Mesenteric fat pad (tissue), 1 donor: Measurements from ENCODE around the gene SYNPO2L. TPM values are rescaled to one million over a fixed set of nuclear protein-coding genes. Genes with fewer than 3 reads are reported as not detected.
A peak's percentile ranks its signal among the peaks of the same experiment; 100 is the strongest.

Experiments used
- DNase-seq: peaks from one replicate; pipeline ENCODE4 v3.0.0-alpha.2; 2020; ENCODE audit warnings: low spot score
- total RNA-seq: library from RNA; stranded (reverse); fragmentation: NEBNext Ultra II Directional; extraction: Animal tissue kit (Norgen Biotek cat#: 25700); gene quantifications from one replicate; pipeline ENCODE4 v1.2.1, GENCODE V29; 2021
- donor health status: DM: yes; HTN: yes; CAD: no.

Gene SYNPO2L
- total RNA-seq, 1 donor from 2014 or later, result 0.10 TPM

DNA sequence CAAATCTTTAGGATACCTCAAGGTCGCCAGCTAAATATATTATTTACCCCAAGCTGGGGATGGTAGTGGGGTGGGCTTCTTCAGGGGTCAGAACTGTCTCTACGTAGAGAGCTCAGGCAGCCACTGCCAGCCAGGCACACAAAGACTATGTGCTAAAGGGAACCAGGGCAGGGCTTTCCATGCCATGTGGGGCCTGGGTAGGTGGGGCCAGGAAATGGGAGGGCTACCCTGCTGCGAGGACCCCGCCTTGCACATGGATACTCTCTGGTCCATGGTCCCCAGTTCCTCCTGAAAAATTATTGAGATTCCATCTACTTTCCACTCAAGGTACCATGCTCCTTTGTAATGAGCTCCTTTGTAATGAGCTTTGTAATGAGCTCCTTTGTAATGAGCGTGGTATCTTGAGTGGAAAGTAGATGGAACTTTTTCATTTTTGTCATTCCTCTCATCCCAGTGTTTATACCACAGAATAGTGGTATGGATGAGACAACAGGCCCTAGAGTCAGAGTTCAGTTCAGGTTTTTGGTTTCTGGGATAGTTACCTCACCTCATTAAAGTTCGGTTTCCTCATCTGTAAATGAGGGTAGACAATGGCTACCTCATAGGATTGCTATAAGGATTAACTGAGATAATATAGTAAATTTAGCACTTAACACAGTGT, 5.8 kb downstream of the SYNPO2L start:
- no peak for DNase-seq

DNA sequence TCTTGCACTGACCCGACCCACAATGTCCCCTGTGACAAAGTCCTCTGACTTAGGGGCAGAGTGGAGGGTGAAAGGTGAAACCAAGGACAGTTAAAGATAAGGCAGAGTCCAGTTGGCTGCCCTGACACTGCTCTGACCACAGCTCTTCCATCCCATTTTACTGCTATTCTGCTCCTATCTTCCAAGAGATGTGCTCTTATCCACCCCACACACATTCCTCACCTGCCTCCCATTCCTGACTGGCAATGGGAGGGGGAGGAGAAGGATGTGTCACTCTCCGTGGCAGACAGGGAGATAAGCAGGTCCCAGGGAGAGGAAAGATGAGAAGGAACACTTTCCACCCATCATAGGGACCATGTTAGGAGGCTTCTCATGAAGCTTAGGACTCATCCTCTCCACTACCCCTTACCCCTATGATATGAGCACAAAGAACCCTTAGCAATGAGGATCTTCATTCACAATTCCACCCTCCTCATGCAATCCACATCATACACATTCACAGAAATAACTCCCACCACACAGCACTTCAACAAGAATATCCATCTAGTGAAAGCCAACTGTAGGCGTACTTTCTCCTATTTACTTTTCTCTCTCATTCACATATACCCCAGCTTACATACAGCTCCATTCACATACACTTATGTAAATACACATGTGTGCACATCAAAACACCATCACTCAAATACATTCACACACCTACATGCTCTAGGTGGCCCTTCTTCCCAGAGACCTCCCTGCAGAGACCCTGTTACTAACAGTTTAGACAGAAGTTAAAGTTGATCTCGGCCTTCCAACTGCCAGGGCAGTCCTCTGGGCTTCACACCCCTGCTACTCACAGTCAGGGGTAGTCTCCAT, 6.6 kb downstream of the SYNPO2L start:
- no peak for DNase-seq

DNA sequence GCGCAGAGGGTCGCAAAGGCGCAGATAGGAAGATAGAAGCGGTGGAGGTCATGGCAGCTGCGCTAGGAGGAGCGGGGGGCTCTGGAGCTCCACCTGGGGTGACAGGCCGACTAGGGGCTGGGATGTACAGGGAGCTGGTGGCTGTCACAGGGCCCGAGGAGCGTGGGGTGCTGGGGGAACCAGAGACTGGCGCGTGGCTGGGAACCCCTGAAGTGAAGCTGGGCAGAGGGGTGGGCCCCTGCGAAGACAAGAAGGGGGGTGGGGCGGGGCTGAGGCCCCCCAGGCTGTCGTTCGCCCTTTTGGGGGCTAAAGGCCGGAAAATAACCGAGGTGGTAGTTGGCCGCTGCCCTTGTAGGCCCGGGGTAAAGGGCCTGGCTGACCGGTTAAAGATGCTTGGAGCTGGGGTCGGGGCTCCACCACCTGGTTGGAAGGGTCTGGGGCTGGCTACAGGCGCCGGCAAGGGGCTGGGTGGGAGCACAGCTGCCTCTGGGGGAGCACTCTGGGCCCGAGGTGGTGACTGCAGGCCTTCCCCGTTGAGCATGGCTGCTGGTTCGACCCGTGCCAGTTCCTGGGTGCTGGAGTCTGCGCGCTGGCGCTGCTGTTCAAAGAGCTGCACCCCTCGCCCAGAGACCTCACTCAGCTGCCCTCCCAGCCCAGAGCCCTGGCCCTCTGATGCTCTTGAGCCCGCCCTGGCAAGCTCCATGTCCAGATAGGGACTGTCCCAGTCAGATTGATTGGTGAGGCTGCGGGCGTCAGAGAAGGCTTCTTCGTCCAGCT, 7.8 kb downstream of the SYNPO2L start:
- DNase-seq, result no peak

DNA sequence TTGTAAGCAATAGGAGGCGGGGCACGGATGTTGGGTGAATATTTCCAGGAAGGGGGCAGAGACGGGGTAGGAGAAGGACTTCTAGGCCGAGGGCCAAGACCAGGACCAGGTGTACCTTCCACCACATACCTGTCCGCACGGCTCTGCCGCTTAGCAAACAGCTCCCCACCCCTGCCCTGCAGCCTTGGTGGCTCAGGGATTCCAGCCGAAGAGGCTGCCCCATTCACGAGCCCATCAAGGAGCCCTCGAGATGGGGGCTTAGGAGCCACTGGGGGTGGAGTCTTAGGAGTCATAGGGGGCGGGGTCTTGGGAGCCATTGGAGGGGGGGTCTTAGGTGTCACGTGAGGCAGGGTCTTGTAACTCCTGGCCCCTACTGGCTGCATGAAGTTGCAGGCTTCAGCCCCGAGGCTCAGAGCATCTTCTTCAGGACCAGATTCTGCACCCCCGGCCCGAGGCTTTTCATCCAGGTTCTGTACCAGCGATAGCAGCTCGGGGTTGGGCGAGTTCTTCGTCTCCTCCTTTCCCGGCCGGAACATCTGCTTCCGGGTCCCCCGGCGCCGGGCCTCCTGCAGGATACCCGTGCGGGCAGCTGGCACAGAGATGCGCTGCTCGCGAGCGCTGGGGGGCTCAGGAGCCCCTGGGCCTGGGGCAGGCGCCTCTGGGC, 8.5 kb downstream of the SYNPO2L start:
- no peak for DNase-seq

GRCh38 chr10:73646598-73647041, 9.2 kb downstream of the SYNPO2L start:
- peak; percentile 22 for DNase-seq

DNA sequence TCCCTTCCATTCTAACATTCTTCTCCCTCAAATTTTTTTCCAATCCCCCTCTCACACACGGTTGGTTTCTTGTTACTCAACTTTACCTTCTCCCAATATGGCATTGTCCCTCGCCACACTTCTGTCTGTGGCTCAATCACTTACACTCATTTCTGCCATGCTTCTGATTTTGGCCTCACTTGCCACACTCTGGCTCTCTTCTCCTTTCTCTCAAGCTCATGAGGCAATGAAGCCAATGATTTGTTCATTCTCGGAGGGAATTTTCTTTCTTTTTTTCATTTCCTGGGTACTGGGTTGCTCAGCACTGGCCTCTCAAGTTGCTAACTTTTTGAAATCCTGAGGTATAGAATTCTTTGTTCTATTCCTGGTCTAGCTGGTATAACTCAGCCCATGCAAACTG, 10.6 kb downstream of the SYNPO2L start:
- no peak for DNase-seq

DNA sequence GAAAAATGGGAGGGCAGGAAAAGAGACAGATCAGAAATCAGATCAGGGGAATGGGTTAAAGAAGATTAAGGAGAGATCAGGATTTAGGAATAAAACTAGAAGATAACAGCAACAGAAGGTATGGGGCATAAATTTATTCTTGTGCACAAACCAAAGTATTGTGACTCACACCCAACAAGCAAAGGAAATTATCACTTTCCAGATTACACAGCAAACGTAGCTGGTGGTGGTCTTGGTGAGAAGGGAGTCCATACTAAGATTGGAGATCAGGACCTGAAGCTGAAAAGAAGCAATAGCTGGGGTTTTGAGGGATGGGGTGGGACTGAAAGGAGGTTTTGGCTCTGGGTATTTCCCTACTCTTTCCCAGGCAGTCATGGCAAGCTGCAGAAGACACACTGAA, 11.1 kb downstream of the SYNPO2L start:
- DNase-seq, result no peak

- DNase-seq, result no peak
Observed at GRCh38 chr10:73644015-73644743, 11.7 kb downstream of the SYNPO2L start.

DNA sequence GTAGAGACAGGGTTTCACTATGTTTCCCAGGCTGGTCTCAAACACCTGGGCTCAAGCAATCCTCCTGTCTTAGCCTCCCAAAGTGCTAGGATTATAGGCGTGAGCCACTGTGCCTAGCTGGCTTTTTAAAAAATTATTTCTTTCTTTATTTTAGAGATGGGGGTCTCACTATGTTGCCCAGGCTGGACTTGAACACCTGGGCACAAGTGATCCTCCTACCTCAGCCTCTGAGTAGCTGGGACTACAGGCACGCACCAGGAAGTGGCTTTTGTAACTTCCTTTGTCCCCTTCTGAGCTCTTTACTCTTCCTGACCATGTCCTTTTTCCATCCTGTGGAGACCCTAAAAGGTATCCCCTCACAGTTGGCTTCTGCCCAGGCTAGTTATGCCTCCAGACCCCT, 12.5 kb downstream of the SYNPO2L start:
- no peak for DNase-seq

DNA sequence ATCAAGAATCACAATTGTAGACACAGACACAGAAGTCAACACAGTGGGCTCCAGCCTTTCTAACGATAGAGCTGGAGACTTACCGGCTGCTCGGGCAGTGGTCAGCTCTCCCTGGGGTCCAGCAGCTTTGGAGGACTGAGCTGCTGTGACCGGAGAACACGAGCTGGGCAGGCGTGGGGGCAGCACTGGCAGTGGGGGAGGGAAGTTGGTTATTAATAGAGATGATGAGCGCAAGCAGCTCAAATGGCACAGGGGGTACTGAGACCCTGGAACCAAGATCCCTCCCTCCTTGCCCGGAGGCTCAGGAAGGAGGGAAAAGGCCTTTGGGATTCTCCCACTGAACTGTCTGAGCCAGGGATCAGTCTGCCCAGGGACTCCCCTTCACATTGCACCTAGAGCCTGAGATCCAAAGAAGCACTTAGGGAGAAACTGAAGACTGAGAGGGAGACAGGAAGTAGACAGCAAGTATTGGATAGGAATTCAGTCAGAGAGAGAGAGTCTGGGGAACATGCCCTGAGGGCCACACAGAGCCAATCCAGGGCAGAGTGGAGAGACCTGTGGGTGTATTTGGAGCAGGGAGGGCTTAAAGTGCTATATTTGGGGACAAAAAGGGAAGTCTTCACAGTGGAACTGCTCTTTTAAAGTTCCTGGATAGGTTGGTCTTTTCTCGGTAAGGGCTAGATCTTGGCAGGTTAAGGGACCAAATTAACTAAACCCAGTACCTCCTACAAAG, 14.3 kb downstream of the SYNPO2L start, which contains the start of gene MYOZ1:
Gene MYOZ1, minus strand, starts transcription at position 147 of the 733 bp plus-strand sequence. CDS start 1,457 bp downstream, outside the sequence.
- no peak for DNase-seq

DNA sequence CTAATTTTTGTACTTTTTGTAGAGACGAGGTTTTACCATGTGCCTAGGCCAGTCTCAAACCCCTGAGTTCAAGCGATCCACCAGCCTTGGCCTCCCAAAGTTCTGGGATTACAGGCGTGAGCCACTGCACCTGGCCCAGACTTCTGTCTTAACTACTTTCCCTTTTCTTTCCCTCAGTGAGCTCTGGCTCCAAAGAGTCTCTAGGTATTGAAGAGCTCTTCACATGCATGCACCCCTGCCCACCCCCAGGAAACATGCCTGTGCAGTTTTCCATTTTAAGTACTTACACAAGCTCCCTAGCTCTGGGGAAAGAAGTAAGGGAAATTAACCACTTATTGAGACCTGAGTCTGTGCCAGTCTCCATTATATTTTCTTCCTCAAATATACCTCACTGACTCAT, 16.5 kb downstream of the SYNPO2L start:
- no peak for DNase-seq

- no peak for DNase-seq
Observed at GRCh38 chr10:73635781-73636180, 20.0 kb downstream of the SYNPO2L start.

DNA sequence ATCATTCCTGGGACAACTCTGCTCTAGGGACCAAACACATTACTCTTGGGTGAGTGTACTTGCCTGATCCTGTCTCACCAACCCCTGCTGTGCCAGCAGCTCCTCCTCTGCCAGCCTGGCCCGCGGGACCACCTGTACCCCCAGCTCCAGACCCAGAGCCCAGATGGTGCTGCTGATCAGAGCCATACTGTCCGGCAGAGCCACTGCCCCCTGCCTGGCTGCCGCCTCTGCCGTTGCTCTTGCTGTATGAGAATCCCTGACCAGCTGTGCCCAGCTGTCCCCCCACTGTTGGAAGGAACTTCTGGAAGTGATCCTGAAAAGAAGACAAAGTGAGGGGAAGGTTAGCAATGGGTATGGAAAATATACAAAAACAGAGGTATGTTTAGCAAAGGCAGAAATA, 21.4 kb downstream of the SYNPO2L start:
- DNase-seq, result no peak

DNA sequence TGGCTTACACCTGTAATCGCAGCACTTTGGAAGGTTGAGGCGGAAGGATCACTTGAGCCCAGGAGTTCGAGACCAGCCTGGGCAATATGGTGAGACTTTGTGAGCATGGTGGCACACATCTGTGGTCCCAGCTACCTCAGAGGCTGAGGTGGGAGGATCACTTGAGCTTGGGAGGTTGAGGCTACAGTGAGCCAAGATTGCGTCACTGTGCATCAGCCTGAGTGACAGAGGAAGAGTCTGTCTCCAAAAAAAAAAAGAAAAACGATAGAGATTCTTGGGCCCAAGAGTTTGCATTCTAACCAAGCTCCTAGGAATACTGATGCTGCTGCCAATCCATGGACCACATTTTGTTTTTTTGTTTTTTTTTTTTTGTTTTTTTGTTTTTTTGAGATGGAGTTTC, 26.7 kb downstream of the SYNPO2L start:
- no peak for DNase-seq

- no peak for DNase-seq
Observed at GRCh38 chr10:73628405-73628804, 27.4 kb downstream of the SYNPO2L start.

GRCh38 chr10:73627300-73627699, 28.5 kb downstream of the SYNPO2L start:
- DNase-seq, result no peak

GRCh38 chr10:73625884-73626752, 29.7 kb downstream of the SYNPO2L start:
- peak; percentile 95 for DNase-seq

- no peak for DNase-seq
Observed at GRCh38 chr10:73625004-73625883, 30.6 kb downstream of the SYNPO2L start.
